GM20431 (cell line): ENCODE data around the gene TBC1D2.
"Not testable (repeated sequence)": the region's sequence is repeated elsewhere in the genome, so short reads cannot be mapped to it uniquely, and the experiment has no call there.

ENCODE experiments used
- in situ Hi-C: fragments of 300-500 bp; cut with MseI, MboI; formaldehyde crosslinking; loops from one replicate; pipeline ENCODE4 v1.15.0; 2020; ENCODE audit warnings: low sequenced_read_pairs; ENCODE audit not compliant: unreplicated experiment

Gene TBC1D2

DNA sequence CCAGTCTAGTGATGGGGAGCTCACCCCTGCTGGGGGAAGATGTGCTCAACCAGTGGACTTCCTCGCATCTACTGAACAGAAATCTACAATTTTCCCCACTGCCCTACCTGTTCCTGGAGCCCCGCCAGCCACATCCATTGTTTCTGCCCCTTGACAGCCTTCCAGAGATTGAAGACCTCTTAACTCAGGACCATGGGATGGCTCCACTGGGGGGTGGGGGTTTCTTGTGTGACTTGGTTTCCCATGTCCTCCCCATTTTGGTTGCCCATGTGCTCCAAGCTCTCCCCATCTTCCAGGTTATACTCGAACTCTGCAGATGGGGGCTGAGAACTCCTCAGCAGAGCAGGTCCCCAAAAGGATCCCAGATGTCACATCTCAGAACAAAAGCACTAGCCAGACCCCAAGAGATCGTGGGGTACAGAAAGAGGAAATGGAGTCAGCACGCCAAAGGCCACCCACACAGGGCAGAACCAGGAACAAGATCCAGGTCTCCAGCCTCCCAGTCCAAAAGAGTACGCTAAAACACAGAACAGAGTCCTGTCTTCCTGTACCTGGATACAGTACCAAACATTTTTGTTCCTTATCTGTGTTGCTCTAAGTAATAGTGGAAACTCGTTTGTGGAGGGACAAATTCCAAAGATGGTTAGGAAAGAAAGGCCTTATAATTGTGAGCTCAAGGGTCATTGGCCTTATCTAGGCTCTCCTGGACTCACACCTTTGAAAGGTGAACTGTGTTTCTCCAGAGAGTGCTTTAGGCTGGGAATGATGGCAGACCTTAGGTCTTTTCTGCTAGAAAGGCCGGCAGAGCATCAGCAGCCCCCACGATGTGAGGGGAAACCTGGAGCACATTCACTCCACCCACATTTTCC, 78.8 kb downstream of the TBC1D2 start:
- in situ Hi-C loops = no loop called here

DNA sequence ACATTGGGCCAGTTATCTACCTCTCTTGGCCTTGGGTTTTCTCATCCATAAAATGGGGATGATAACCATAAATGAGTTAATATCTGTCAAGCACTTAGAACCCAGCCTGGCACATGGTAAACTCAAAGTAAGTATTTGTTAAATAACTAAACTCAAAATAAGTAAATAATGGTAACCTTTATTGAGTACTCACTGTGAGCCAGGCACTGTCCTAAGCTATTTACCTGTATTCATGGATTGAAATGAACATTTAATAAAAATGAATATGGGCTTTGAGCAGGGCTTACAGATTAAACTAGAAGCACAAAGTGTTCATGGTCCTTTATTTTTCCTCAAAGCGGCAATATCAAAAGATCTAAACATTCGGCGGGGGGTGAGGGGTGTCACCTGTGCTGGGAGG, 79.7 kb downstream of the TBC1D2 start:
- in situ Hi-C loops = no loop called here

DNA sequence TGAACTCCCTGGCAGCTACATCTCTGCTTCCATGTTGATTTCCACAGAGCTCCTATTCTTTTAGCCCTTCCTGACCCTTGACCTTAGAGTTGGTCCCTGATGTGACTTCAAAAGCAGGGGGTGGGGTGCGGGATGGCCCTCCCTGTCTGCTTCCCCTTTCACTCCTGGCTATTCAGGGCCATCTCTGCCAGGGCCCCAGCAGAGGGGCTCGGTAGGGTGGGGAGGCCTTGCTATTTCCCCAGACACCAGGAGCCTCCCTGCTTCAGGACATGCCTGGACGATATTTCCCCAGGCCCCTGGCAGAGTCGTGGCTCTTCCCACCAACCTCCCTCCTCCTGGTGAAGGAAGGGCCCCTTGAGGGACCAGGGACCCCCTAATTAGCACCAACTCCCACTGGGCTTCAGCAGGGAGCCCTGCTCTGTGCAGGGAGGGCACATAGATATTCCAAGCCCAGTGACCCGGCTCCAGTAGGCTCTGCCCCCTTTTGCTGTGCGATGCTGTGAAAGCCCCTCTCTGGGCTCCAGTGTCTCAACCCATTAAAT, 80.3 kb downstream of the TBC1D2 start:
- in situ Hi-C loops = no loop called here

DNA sequence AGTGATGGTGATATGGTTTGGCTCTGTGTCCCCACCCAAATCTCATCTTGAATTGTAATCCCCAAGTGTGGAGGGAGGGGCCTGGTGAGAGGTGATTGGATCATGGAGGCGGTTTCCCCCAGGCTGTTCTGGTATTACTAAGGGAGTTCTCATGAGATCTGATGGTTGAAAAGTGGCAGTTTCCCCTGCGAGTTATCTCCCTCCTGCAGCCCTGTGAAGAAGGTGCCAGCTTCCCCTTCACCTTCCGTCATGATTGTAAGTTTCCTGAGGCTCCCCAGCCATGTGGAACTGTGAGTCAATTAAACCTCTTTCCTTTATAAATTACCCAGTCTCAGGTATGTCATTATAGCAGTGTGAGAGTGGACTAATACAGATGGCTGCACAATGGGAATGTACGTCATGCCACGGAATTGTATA, 80.9 kb downstream of the TBC1D2 start:
- in situ Hi-C loops = not testable (repeated sequence)

DNA sequence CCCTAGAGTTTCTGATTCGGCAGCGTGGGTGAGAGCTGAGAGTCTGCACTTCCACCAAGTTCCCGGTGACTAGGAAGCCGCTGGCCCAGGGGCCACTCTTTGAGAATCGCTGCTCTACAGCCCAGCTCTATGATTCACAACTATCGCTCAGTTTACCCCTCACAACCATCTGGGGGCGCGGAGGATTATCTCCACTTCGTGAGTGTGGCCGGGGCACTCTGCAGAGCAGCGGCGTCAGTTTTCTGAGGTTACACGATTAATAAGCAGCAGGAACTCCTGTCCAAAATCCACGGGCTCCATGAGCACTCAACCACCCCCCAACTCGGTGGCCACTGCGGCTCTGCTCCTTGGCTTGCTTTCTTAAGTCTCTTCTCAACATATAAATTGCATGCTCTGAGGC, 82.3 kb downstream of the TBC1D2 start:
- in situ Hi-C loops = no loop called here

DNA sequence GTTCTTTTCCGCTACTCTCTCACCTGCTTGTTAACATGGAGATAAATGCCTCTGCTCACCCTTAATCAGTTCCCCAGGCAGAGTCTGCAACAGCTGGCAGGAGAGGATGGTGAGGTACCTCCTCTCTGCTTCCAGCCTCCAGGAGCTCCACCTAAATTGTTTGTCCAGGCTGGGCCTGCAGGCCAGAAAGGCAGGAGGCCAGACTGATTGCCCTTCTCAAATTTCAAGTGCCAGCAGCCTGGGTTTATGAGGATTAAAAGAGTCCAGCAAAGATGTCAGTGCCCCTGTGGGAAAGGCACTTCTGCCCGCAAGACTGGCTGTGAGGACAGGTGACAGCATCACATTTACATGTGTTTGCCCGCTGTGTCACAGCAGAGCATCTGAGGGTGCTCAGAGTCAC, 82.8 kb downstream of the TBC1D2 start:
- in situ Hi-C loops = no loop called here

DNA sequence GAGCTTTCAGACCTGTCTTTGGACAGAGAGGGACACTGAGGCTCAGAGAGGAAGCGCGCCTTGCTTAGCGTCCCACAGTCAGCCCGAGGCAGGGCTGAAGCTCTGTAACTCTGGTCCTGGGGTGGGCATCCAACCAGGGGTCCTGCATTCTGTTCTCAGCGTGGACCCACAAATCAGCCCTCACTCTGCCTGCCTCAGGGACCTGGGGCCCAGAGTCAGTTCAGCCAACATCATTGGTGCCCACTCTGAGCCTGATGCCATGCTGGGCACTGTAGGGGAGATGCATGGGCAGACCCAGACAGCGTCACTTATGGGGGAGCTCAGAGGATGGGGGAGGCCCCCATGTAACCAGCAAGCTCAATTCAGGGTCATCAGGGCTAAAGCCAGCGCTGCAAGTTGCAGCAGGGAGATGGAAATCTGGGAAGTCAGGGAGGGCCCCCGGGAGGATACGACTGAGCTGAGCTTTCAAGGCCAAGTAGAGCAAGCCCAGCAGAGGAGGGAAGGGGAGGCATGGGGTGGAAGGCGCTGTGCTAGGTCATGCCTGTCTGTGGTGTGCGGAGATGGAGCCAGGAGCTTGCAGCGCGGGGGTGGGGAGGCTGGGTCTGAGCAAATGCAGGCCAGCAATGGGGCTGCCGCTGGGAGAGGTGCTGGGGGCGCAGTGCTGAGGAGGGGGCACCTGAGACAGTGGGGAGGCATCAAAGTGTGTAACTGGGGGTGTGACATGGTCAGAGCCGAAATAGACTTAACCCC, 84.1 kb downstream of the TBC1D2 start:
- in situ Hi-C loops = no loop called here

DNA sequence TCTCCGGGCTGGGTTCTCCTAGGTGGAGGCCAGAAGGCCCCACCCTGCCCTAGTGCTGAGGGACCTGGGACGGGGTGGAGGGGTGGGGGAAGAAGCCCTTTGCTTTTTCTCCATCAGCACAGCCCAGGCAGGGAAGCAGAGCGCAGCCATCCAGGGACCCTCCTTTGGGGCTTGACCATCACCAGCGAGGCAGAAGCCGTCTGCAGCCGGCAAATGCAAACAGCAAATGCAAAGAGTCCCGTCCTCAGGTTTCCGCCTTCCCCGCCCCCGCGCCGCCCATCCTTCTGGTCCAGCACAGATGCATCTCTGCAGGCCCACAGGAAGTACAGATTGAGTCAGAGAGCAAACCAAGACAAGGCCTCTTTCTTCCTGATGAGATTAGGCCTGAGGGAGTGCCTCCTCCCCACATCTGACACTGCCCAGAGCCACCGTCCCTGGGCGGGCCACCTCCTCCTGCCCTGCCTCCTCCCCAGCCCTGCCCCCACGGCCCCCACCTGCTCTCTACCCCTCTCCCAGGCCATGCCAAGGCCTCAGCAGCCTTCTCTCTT, 86.4 kb downstream of the TBC1D2 start:
- in situ Hi-C loops = no loop called here

DNA sequence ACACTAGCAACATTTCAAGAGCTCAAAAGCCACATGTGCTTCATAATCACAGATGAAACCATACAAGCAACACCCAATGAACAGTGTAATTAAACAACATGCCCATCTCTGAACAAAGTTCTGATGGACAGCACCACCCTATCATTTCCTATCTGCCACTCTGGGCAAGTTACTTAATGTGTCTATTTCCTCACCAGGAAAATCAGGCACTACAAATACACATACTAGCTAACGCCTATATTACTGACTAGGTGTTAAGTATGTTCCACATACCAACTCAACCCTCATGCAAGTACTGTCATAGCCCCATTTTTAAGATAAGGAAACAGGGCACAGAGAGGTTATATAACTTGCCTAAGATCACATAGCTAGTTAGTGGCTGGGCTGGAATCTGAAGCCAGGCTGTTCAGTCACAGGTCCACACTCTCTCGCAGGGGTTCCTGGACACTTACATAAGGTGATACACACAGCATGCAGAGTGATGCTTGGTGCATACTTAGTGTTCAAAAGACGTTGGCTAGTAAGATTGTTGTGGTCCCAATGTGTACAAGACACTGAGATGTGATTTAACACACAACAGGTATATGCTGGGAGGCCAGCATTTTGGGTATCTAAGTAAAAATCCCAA, 87.2 kb downstream of the TBC1D2 start:
- in situ Hi-C loops = no loop called here

DNA sequence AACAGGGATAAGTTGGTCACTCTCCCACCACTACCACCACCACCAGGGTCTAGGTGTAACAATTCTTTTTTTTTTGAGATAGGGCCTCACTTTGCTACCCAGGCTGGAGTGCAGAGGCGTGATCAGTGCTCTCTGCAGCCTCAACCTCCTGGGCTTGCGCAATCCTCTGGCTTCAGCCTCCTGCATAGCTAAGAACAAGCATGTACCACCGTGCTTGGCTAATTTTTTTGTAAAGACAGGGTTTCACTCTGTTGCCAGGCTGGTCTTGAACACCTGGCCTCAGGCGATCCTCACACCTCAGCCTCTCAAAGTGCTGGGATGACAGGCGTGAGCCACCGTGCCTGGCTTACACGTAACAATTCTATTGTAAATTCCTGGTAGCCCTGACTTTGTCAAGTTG, 90.5 kb downstream of the TBC1D2 start:
- in situ Hi-C loops = no loop called here

DNA sequence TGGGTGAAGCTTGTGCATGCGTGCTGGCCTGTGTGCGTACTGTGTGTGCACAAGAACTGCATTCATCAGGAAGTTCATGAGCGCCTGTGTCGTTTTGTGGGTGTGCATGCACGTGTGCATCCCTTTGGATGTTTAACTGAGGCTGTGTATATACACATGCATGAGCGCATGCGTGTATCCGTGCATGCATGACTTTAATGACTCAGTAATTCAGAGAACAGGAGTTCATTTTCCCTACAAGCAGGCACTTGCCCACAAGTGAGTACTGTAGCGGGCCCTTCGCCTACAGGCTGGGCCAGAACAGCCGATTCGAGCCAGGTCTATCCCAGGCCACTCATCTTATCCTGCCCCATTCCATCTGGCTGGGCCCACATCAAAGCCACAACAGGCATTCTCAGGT, 92.8 kb downstream of the TBC1D2 start:
- in situ Hi-C loops = no loop called here

DNA sequence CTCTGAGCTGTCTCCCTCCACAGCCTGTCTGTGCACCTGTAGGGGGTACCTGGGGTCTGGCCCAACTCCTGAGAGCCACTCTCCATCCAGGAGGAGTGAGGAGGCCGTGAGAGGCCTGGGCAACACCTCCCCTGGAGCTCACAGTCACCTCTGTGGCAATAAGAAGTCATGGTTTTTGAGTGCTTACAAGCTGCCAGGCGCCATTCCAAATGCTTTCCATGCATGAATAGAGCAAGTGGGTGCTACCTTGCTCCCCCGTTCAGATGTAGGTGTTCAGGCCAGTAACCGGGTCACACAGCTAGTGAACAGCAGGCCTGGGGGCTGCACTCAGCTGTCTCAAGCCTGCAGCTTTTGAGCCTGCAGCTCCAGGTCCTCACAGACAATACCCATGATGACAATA, 93.6 kb downstream of the TBC1D2 start:
- in situ Hi-C loops = no loop called here

DNA sequence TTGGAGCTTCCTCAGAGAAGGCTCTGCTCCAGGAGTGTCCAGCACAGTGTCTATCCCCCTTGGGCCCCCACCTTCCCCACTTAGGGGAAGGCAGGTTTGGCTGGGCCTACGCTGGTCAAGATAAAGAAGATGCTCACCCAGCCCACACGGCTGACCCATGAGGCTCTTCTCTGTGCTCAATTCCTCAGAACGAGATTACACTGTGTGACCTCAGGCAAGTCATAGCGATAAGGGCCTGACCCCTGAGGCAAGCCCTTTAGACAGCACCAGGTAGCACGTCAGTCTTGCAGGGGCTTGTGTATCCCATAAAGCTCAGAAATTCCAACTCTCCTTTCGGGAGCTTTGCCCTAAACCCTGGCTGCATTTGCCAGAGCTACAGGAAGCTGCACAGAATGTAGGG, 95.7 kb downstream of the TBC1D2 start:
- in situ Hi-C loops = no loop called here

DNA sequence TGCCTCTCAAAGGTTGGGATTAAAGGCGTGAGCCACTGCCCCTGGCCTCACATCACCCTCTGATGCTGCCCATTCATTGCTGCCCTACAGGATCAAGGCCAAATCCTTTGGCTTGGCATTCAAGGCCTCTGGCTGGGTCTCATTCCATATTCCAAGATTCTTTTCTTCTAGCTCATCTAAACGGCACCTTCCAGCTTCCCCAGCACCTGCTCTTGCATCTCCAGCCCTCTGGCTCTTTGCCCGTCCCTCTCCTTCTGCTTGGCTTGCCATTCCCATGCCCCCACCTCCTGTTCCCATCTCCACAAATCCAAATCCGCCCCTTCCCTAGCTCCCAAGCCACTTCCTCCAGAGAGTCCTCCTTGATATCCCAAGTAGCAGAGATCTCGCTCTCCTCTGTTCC, 96.1 kb downstream of the TBC1D2 start:
- in situ Hi-C loops = no loop called here

DNA sequence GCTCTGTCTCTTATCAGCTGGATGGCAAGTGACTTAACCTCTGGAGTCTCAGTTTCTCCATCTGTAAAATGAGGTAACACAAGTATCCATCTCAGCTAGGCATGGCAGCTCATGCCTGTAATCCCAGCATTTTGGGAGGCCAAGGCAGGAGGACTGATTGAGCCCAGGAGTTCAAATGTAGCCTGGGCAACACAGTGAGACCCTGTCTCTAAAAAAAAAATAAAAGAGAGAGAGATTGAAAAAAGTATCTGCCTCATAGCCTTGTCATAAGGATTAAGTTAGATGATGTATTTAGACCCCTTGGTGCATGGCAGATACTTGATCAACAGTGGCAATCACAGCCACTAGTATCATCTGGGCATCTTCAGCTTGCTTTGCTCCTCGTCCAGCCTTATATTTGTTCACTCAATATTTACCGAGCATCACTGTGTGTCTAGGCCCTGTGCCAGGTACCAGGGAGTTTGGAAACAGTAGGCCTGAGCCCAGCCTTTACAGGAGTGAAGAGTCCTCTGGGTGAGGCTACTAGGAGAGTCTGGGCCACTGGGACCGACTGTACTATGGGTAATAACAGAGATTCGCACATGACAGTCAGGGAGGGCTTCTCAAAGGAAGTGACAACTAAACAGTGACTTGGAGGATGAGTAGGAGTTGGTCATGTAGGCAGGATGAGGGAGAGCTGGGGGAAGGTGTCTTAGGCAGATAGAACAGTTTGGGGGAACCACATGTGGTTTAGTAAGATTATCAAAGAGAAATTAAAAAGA, 97.2 kb downstream of the TBC1D2 start:
- in situ Hi-C loops = no loop called here

DNA sequence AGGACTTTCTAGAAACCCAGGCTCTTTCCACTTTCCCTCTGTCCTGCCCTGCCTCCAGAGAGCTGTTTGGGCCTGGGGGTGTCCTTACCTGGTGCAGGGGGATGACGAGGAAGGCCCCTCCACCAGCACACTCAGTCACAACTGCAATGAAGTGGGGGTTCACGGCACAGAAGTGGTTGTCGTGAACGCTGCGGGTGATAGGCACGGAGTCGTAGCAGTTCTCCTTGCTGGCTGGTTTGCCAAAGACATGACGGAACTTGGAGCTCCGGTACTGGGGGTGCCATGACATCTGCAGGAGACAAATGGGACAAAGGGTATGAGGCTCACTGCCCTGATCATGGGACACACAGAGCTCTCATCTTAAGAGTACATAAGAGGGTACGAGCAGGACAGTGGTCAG, 98.1 kb downstream of the TBC1D2 start:
- in situ Hi-C loops = no loop called here

DNA sequence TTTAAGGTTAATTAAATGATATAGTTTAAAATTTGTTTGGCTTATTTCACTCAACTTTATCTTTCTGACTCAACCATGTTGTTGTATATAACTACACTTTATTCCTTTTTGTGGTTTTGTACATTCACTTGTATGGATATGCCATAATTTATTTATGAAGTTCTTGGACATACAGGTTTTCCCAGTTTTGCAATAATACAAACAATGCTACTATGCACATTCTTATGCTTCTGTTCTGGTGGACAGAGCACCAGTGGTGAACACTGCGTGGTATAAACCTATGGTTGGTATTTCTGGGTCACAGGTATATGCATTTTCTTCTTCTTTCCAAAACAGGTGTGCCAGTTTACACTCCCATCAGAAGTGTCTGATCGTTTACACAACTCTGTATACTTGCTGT, 100.8 kb downstream of the TBC1D2 start:
- in situ Hi-C loops = no loop called here

DNA sequence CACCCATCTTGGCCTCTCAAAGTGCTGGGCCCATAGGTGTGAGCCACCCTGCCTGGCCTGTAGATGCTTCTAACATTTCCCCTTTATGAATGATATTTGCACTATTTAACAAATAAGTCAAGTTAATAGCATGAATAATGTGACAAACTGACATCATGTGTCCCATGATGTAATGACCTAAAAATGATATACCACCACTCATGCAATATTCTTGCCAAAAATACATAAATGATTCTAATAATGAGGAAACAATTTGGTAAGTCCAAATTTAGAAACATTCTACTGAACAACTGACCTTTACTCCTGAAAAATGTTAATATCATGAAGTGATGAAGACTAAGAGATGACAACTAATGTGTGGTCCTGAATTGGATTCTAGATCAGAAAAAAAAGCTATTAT, 102.9 kb downstream of the TBC1D2 start:
- in situ Hi-C loops = no loop called here

DNA sequence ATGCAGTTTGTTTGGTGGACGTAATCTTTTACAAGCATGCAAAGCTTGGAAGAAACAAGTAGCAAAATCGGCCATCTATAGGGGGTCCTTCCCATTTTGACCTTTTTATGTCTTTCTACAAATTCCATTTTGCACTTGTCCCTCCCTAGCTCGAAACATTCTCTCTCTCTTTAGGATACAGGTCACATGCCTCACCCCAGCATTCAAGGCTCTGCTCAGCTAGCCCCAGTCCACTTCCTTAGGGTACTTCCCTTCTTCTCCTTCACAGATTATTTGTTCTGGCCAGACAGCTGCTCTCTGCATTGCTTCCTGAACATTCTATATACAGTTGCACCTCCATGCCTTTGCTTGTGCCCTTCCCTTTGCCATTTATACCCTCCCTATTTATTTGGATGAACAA, 104.7 kb downstream of the TBC1D2 start:
- in situ Hi-C loops = no loop called here

DNA sequence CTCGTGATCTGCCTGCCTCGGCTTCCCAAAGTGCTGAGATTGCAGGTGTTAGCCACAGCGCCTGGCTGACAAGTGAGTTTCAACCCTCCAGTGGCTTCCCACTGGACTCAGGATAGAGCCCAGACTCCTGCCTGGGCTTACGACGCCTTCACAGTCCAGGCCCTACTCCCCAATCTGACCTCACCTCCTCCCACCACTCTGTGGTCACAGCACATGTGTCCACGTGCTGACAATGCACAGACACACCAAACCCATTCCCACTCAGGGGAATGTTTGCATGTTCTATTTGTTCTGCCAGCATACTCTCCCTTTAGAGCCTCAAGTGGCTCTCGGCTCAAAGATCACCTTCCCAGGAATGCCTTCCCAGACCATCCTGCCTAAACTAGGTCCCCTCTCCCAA, 105.3 kb downstream of the TBC1D2 start:
- in situ Hi-C loops = no loop called here
